Epithelial cell of proximal tubule (primary cell): ENCODE results near the gene PPFIBP2. TPM values are rescaled to one million over a fixed set of nuclear protein-coding genes. Genes with fewer than 3 reads are reported as not detected.

Experiments
- DNase-seq: peaks from one replicate; pipeline ENCODE4 v3.0.0-alpha.2; 2011; ENCODE audit warnings: low read depth
- H3K4me3 ChIP-seq: 2 replicates; pipeline ENCODE4 v1.5.1; 2011; ENCODE audit warnings: low read depth, mild to moderate bottlenecking, low read length
- CTCF ChIP-seq: conservative IDR thresholded peaks from 2 replicates; pipeline ENCODE4 v1.5.1; 2012; ENCODE audit warnings: low read depth, mild to moderate bottlenecking, low read length
- total RNA-seq: library from RNA; depleted of rRNA; stranded (reverse); fragments of >200 nt; gene quantifications from 2 replicates; pipeline ENCODE4 v1.2.3, GENCODE V29; 2015

PPFIBP2 gene
- total RNA-seq, 1 donor from 2014 or later: 1.7 TPM

GRCh38 chr11:7570938-7571521, 57.2 kb downstream of the PPFIBP2 start:
- no peak for TF ChIP-seq CTCF
- DNase-seq: no peak
- no peak overlapping the region for H3K4me3 ChIP-seq

GRCh38 chr11:7571640-7572000, 57.8 kb downstream of the PPFIBP2 start:
- peak; percentile 99 for TF ChIP-seq CTCF
- no peak for DNase-seq
- H3K4me3 ChIP-seq: no peak overlapping the region

- no peak for DNase-seq
- TF ChIP-seq CTCF: no peak
- H3K4me3 ChIP-seq: no peak overlapping the region
These were observed 58.4 kb downstream of the PPFIBP2 start for GRCh38 chr11:7572001-7572712.

GRCh38 chr11:7573193-7573557, 59.4 kb downstream of the PPFIBP2 start:
- DNase-seq: no peak
- TF ChIP-seq CTCF: no peak
- H3K4me3 ChIP-seq: no peak overlapping the region

- DNase-seq: no peak
- H3K4me3 ChIP-seq: no peak overlapping the region
- TF ChIP-seq CTCF: no peak
These were observed 59.9 kb downstream of the PPFIBP2 start for GRCh38 chr11:7573558-7574296.

GRCh38 chr11:7574491-7575130, 60.8 kb downstream of the PPFIBP2 start:
- H3K4me3 ChIP-seq: no peak overlapping the region
- DNase-seq: no peak
- no peak for TF ChIP-seq CTCF
